Measurements from ENCODE around the gene ARHGAP25.
"Not testable (repeated sequence)": the region's sequence is repeated elsewhere in the genome, so short reads cannot be mapped to it uniquely, and the experiment has no call there.

ARHGAP25 gene

DNA sequence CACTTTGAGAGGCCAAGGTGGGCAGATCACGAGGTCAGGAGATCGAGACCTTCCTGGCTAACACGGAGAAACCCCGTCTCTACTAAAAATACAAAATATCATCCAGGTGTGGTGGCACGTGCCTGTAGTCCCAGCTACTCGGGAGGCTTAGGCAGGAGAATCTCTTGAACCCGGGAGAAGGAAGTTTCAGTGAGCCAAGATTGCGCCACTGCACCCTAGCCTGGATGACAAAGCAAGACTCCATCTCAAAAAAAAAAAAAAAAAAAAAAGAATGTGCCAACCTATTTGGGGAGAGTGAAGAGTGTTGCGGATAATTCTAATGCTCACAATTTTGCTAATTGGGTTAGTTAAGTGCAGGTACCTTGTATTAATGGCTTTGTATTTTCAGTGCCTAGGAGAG lies 67.5 kb downstream of the ARHGAP25 start:
- not testable (repeated sequence) for DNase-seq

DNA sequence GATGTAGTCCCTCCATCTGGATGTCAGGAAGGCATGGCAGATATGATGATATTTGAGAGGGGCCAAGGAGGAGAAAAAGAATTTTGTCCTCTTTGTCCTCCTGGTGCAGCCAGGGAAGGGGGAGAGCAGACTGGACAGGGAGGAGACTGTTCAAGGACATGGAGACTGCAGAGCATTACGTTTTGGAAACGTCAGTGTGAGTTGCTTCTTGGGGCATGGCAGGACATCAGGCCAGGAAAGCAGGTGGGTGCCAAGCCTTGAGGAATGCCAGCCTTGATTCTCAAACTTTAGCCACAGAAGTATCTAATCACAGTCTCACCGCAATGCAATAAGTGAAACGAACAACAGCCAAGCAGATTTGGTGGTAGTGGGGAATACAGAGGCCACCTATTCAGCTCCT lies 70.4 kb downstream of the ARHGAP25 start:
- no peak for DNase-seq

DNA sequence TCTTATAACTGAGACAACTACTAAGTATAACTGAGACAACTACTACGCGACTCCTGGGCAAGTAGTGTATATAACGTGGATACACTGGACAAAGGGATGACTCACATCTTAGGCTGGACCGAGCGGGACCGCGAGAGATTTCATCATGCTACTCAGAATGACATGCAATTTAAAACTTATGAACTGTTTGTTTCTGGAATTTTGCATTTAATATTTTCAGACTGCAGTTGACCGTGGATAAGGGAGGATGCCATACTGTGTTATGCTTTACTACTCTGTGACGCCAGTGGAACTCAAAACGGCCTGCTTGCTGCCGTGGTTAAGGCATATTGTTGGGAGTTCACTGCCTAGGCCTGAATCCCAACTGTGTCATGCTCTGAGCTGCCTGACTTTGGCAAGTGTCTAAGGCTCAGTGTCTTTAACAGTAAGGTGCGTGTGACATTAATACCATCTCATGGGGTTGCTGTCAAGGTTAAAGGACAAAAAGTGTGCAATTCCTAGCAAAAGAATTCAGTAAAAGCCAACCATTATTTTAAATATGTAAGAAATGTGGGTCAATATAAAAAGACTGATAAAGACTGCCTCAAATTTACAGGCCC lies 72.0 kb downstream of the ARHGAP25 start:
- no peak for DNase-seq

DNA sequence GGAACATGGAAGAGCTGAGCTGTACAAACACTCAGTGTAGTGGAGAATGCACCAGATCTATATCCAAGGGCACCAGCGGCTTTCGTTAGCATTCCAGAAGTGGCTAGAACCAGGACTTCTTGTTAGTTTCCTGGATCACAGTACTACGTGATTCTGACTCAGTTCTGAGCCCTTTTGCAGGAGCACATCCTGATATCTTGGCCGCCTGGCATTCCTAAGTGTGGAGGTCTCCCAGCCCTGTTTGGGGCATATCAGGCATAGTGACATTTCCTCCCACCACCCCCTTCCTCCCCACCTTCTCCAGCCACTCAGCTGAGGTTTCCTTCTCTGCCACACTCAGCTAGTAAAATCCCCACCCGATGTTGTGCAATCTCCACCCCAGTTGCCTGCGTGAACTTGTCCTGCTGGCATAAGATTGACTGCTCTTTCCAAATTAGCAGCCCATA lies 73.2 kb downstream of the ARHGAP25 start:
- DNase-seq = no peak

DNA sequence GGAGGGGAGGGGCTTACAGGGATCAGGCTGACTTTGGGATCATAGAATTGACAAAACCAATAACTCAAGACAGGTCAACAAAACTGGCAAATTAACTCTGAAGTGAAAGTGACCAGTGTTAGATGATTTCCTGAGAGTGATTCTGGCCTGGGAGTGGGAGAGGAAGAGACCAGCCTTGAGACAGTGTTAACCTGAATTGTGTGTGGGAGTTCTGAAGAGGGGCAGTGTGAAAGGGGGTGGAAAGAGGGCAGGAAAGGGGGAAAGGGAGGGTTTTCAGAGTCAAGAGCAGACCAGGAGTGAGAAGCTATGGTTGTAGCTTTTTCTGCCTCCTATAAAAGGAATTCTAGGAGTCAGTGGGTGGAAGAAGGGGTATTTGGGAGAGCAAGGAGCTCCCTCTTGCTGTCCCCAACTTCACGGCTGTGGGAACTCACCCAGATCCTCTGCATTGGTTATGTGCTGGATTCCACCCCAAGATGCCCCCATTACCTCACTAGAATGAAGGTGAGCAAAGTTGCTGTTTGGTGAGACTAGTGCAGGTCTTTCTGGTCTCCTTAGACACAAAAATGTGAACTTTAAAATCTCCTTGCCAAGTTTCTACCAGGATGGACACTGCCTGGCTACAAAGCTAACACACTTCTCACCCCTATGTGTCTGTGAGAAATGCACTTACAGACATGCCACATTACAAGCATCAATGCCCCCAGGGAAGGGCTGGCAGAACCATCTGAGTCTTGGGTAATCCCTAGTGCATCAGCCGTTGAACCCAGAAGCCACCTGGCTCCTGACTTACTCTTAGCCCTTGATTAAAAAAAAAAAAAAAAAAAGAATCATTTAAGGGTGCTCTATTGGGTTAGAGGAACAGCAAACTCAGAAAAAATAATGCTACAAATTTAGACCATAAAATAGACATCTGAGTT lies 75.0 kb downstream of the ARHGAP25 start:
- DNase-seq = no peak

DNA sequence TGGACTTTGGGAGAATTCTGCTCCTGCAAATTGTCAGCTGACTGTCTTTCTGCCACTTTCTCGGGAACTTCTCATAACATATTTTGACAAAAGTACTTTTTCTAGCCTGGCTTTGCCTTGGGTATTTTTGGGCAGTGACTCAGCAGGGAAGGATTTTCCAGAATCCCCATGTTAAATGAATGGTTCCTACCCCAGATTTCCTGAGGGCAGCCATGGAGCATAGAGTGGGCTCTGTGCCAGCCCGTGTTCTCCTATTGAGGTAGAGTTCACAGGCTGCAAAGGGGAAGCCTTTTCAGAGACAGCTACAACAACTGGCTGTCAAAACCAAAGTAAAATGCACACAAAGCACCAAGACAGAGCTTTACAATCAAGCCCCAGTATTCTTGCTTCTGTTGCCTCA lies 76.8 kb downstream of the ARHGAP25 start:
- no peak for DNase-seq

DNA sequence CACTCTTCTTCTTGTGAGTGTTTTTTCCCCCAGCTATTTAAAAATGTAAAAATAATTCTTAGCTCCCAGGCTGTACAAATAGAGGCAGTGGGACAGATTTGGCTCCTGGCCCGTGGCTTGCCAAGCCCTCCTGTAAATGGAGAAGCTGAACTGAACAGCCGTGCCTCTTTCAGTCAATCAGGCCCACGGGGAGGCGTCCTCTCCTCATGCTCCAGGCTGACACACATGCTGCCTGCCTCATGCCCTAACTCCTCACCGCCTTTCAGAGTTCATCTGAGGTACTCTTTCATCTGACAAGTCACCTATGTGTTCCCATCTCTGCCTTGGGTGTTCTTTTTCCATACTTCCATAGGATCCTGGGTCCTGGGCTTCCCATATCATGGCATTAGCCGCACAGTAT lies 77.6 kb downstream of the ARHGAP25 start:
- no peak for DNase-seq

DNA sequence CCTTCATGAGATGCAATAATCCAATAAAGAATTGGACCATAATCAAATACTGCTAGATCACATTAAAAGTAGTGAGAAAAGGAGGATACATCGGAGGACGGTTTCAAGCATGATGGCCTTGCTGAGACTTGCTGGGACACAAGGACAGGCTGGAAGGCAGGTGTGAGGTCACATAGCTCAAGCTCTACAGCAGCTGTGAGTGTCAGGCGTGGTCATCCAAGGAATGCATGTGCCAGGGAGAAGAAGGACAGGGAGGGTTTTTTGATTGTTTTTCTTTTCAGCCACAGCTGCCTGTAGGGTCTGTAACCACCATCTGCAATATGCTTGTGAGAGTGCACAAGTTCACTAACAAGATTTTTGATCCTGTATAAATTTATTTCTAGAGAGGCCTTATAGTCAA lies 79.0 kb downstream of the ARHGAP25 start:
- no peak for DNase-seq

DNA sequence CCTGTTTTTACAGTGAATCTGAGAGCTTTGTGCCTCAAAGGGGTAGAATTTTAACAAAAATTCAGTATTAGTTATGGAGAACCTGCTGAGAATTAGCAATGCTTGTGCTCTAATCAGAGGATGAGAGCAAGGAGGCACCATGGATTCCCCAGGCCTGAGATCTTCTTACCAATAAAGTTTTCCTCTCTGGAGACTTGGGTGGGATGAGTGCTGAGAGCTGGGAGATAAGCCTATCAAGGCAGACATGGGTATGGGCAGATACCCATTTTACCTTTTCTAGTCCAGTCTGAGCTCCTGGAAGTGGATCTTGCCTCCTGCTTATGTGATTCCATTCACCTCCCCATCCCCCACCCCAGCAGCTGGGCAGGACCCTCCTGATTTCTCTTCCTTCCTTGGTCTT lies 82.7 kb downstream of the ARHGAP25 start:
- DNase-seq = no peak

DNA sequence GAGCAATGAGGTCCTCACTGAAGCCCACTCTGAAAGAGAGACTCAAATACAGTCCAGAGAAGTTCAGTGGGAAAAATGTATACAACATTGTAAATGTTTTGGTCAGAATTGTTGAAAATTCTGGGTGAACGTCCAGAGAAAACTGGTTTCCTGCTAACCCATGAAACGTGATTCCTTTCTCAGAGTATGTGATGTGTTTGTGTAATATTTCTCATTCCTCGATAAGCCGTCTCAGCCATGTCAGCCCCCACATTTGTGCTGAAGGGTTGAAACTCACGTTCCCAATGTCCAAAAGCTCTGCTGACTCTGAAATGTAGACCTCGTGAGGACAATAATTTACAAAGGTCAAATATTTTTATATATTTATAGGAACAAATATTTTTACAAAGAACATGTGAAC lies 84.9 kb downstream of the ARHGAP25 start:
- DNase-seq = no peak

DNA sequence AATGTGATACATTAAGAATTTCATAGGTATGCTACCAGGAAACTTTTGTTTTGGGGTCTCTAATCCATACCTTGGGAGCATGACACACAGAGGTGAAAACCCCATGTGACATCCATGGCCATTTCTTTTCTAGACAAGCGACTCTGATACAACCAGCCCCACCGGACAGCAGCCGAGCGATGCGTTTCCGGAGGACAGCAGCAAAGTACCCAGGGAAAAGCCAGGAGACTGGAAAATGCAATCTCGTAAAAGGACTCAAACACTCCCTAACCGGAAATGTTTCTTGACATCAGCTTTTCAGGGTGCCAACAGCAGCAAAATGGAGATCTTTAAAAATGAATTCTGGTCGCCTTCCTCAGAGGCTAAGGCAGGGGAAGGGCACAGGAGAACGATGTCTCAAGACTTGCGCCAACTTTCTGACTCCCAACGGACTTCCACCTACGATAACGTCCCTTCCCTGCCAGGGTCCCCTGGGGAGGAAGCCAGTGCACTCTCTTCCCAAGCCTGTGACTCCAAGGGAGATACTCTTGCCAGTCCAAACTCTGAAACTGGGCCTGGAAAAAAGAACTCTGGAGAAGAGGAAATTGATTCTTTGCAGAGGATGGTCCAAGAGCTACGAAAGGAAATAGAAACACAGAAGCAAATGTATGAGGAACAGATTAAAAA lies 87.7 kb downstream of the ARHGAP25 start:
- DNase-seq = no peak

DNA sequence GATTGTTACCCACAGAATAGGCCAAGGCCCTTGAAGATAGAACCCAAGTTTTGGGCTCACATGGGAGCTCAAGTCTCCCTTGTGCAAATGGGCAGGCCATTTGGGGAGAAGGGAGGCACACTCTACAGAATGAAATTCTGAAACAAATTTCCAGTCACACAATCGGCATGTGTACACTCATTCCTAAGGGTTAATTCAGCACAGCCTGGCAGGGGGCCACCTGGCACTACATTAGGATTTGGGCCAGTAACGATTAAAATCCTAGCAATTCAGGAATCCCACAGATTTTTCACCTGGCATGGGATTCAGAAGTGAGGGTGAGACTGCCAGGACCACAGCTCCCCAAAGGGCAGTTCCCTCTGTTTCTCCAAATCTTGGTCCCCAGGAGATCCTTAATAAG lies 90.2 kb downstream of the ARHGAP25 start:
- DNase-seq = no peak

DNA sequence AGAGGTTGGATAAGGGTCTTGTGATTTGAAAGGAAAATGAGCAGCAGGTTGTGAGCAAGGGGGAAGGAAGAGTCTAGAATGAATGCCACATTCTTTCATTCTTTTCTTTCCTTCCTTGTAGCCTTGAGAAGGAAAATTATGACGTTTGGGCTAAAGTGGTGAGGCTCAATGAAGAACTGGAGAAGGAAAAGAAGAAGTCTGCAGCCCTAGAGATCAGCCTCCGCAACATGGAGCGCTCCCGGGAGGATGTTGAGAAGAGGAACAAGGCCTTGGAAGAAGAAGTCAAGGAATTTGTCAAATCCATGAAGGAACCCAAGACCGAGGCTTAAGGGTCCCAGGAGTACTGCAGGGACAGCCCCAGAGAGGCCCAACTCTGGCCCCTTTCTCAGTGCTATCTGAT lies 91.3 kb downstream of the ARHGAP25 start:
- DNase-seq = no peak

DNA sequence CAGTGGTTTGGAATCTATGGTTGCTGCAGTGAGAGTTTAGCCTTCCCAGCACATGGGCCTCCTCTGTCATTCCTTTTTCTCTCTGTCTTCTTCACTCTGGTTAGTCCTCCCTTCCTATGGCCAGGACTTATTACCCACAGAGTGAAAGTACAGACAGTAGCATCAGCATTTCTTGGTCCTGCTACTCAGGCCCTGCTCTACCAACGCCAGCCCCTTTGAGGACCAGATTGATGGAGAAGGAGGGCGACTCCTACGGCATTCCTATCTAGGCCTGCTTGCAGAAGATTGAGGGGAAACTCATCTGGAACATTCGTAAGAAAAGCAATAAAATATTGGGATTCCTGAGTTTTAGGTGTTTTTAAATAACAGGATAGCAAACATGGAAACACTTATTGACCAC lies 93.1 kb downstream of the ARHGAP25 start:
- DNase-seq = no peak

DNA sequence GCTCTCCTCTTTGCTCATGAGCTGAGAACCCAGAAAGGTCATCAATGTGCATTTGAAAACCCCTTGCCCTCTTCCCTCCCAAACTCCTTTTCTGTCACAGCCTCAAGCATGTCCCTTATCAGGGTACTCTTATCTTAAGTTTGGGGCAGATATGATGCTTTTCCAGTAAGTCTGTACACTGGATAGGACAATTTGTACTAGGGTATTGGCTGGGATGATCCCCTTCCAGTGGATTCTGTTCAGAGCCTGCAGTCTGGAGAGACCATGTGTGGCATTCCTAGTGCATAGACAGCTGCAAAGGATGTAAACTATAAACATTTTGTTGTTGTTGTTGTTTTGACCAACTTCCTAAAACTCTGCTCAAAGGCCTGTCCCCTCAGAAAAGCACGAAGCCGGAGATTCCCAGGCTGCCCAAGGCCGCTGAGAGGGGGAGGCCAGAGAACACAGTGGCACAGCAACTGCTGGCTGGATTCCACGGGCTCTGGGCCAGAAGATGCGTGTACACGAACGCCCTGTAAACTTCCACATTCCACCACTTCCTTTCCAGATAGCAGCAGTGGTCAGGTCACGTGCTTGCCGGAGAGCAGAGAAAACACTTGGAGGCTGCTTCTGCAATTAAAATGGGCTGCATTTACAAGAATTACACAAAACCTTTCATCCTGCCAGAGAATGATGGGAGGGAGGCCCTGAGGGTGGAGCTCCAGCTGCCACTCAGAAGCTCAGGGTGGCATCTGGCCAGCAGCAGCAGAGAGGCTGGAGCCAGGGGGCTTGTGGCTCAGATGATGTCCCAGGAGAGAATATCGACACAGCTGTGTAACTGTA lies 94.5 kb downstream of the ARHGAP25 start:
- DNase-seq = peak; percentile 58

DNA sequence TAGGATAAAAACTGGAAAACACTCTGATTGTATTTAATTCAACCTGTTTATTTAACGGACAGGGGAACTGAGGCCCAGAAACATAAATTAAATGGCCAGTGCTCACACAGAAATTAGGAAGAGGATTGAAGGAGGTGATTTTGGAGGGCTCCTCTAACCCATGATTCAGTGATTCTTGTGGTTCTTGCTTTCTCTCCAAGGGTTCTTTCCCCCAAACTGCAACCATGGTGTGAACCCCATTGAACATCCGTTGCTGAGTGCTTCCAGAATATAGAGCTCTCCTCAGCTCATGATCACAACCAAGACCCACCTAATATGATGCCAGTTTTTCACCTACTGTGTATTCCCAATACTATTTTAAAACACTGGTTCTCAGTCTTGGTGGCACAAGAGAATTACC lies 95.1 kb downstream of the ARHGAP25 start:
- DNase-seq = no peak

DNA sequence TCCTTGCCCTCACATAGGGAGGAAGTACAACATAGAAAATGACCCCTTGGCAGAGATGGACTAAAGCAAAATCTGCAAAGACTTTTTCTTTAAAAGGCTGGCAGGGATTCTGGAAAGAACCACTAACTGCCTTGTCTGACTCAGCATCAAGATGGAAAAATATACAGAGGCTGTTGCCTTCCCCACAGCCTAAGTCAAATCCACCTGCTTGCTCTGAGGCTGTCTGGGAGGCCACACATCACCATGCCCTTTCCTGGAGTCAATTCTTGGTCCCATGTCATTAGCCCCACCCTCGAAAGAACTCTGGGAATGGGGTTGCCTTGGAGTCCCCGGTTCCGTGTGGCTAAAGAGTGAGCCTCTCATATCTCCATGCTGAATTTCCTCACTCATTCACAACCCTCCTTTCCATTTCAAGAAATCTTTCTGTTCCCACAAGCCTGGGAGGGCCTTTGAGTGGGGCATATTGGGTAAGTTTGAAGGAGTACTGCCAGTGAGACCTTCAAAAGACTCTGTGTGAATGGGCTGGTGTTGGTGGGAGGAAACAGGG lies 97.1 kb downstream of the ARHGAP25 start:
- no peak for DNase-seq

DNA sequence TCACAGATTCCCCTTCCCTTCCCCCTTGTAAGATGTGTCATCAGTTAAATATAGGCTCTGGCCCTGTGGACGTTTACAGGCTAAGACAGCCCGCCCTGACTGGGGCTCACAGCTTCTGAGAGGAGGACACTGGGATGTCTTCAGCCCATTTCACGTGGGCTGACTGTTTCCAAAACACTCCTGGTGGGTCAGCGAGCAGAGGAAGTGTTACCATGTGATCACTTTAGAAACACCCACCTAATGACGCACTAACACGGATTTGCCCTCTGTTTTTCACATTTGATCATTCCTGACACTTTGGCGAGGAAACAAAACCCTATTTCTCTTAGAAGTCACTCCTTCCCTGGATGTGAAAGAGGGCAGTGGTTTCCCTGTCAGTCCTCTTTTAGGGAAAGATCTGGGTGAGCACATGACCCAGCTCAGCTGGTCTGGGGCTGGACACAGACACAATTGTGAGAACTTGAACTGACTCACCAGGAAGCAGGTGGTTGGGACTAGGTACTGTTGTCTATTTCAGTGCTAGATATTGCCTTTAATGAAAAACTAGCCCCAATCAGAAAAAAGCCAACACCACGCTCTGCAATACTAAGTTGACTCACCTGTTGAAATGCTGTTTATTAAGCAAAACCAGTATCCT lies 97.7 kb downstream of the ARHGAP25 start:
- DNase-seq = no peak

DNA sequence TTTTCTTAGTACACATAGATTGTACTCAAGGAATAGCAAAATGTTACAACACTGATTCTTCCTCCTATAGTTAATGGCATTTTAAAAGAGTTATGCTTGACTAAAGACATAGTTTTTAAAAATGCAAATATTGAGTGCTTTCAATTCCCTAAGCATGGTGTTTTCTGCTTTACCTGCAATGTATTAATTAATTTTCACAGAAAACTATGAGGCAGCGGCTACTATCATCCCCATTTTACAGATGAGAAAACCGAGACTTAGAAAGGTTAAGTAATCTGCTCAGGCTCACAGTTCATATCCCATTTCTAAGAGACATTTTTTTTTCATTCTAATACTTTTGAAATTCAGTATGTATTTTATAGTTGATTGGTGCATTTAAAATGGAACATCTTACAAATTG lies 98.6 kb downstream of the ARHGAP25 start:
- no peak for DNase-seq

DNA sequence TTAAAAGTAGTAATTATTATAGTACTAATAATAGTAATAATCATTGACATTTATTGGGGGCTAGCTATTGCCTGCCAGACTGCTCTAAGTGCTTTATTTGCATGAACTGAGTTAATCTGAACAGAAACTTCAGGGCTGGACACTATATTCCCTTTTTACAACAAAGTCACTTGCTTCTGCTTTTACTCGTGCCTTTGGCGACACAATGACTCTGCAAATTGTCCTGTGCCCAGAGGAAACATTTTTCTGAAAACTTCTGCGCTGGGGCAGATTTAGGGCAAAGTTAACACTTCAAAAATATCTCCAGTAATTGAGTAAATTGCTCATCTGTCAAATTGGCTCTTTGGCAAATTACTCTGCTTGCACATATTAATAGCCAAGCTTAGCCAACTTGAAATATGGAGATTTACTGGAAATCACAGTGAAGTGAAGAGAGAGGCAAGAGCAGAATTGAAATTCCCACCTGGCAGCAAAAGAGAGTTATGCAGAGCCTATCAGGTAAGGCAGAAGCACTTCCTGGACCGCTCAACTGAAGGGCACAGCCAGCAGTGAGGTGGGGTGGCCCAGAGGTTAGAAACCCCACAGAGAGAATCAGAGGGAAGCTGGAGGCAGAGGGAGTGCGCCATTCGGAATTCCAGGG lies 100.2 kb downstream of the ARHGAP25 start:
- no peak for DNase-seq

DNA sequence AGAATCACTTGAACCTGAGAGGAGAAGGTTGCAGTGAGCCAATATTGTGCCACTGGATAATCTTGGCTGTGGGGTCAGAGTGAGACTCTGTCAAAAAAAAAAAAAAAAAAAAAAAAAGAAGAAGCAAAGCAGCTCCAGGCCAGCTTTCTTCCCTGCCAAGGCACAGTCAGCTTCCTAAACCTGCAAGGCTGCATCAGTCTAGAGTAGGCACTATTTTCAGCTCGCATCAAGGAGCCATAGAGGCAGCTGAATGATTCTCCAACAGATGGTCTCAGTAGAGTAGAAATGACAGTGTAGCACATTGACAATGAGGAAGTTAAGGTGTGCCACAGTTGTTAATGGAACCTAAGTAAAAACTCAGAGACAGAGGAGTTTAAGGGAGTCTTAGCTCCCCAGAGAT lies 101.0 kb downstream of the ARHGAP25 start:
- DNase-seq = no peak
